Liver (tissue), 9 donors: Measurements from ENCODE around the gene ANTXR1. TPM values are rescaled to one million over a fixed set of nuclear protein-coding genes. Genes with fewer than 3 reads are reported as not detected.

ENCODE experiments used
- DNase-seq: peaks from one replicate; pipeline ENCODE4 v3.0.0-alpha.2; 2017; ENCODE audit warnings: low spot score
- H3K27ac ChIP-seq, 2 donors: one replicate each; pipeline ENCODE4 v1.7.0; 2013; ENCODE audit warnings: inconsistent platforms in 2 of 2, low read length in 2 of 2, control low read depth in 1 of 2, low read depth in 1 of 2, mild to moderate bottlenecking in 1 of 2
- H3K27me3 ChIP-seq, 4 donors: one replicate each; pipeline versions ENCODE4 v1.6.1 to v1.7.0; 2013; ENCODE audit warnings: low read length in 3 of 4, inconsistent platforms in 1 of 4, mild to moderate bottlenecking in 1 of 4, moderate library complexity in 1 of 4; ENCODE audit not compliant: control insufficient read depth in 4 of 4, insufficient read depth in 4 of 4
- H3K36me3 ChIP-seq, 4 donors: one replicate each; pipeline versions ENCODE4 v1.6.1 to v1.7.0; 2013; ENCODE audit warnings: low read length in 3 of 4, mild to moderate bottlenecking in 3 of 4, low read depth in 1 of 4, moderate library complexity in 1 of 4; ENCODE audit not compliant: control insufficient read depth in 4 of 4, insufficient read depth in 3 of 4
- H3K4me1 ChIP-seq, 4 donors: one replicate each; pipeline versions ENCODE4 v1.6.1 to v1.7.0; 2013; ENCODE audit warnings: low read length in 3 of 4, mild to moderate bottlenecking in 3 of 4, moderate library complexity in 1 of 4; ENCODE audit not compliant: control insufficient read depth in 4 of 4, insufficient read depth in 4 of 4
- H3K4me3 ChIP-seq, 3 donors: one replicate each; pipeline versions ENCODE4 v1.6.1 to v1.7.0; 2013; ENCODE audit warnings: low read length in 3 of 3, control low read depth in 1 of 3, low read depth in 1 of 3, mild to moderate bottlenecking in 1 of 3
- H3K9ac ChIP-seq, 2 donors: one replicate each; pipeline ENCODE4 v1.7.0; 2013; ENCODE audit warnings: low read length in 2 of 2, mild to moderate bottlenecking in 2 of 2, moderate library complexity in 2 of 2, control low read depth in 1 of 2, low read depth in 1 of 2
- H3K9me3 ChIP-seq, 4 donors: one replicate each; pipeline versions ENCODE4 v1.6.1 to v1.7.0; 2013; ENCODE audit warnings: low read length in 3 of 4; ENCODE audit not compliant: control insufficient read depth in 4 of 4
- CTCF ChIP-seq: fragments of 150-350 bp; IDR thresholded peaks from 2 replicates; pipeline ENCODE4 v1.5.1; 2017; ENCODE audit warnings: improper control_type of control experiment, low read depth, low read length; ENCODE audit not compliant: missing input control
- FOXA1 ChIP-seq: IDR thresholded peaks from 2 replicates; pipeline ENCODE4 v1.6.1; 2016; ENCODE audit warnings: antibody characterized with exemption
- FOXA2 ChIP-seq: IDR thresholded peaks from 2 replicates; pipeline ENCODE4 v1.6.1; 2016; ENCODE audit warnings: antibody characterized with exemption
- HNF4A ChIP-seq, 2 donors: conservative IDR thresholded peaks; 2 replicates each; pipeline ENCODE4 v1.6.1; 2016; ENCODE audit warnings: antibody characterized with exemption in 2 of 2, mild to moderate bottlenecking in 2 of 2
- HNF4G ChIP-seq: IDR thresholded peaks from 2 replicates; pipeline ENCODE4 v1.6.1; 2016; ENCODE audit warnings: antibody characterized with exemption
- JUND ChIP-seq, 2 donors: IDR thresholded peaks; 2 replicates each; pipeline ENCODE4 v1.6.1; 2016; ENCODE audit warnings: antibody characterized with exemption in 2 of 2
- MAX ChIP-seq: IDR thresholded peaks from 2 replicates; pipeline ENCODE4 v1.6.1; 2016; ENCODE audit warnings: antibody characterized with exemption
- RAD21 ChIP-seq, 2 donors: IDR thresholded peaks; 2 replicates each; pipeline ENCODE4 v1.6.1; 2016; ENCODE audit warnings: antibody characterized with exemption in 2 of 2, mild to moderate bottlenecking in 2 of 2
- REST ChIP-seq: IDR thresholded peaks from 2 replicates; pipeline ENCODE4 v1.6.1; 2016; ENCODE audit warnings: antibody characterized with exemption, mild to moderate bottlenecking
- RXRA ChIP-seq, 2 donors: IDR thresholded peaks; 2 replicates each; pipeline ENCODE4 v1.6.1; 2017 to 2018; ENCODE audit warnings: antibody characterized with exemption in 2 of 2, mild to moderate bottlenecking in 1 of 2
- SP1 ChIP-seq: IDR thresholded peaks from 2 replicates; pipeline ENCODE4 v1.6.1; 2018; ENCODE audit warnings: antibody characterized with exemption, mild to moderate bottlenecking
- TAF1 ChIP-seq: conservative IDR thresholded peaks from 2 replicates; pipeline ENCODE4 v1.6.1; 2016; ENCODE audit warnings: antibody characterized with exemption, mild to moderate bottlenecking
- YY1 ChIP-seq: IDR thresholded peaks from 2 replicates; pipeline ENCODE4 v1.6.1; 2016; ENCODE audit warnings: antibody characterized with exemption, mild to moderate bottlenecking
- WGBS: extraction: QIAGEN DNeasy Blood & Tissue Kit; methylation state at CpG from one replicate; pipeline ENCODE4 v1.1.7; 2013; 5-methylcytosine and 5-hydroxymethylcytosine counted together
- polyA plus RNA-seq, 2 donors: library from polyadenylated mRNA; stranded (reverse) in 1 of 2; unstranded in 1 of 2; fragments of 200-250 nt in 1 of 2; fragments of >200 nt in 1 of 2; fragmentation: Nextera tagmentation in 1 of 2; extraction: Ambion mirVana in 1 of 2; gene quantifications; one replicate each; pipeline versions ENCODE4 v1.2.1 to v1.2.3, GENCODE V29; 2013 to 2015
- total RNA-seq, 2 donors: library from RNA; depleted of rRNA; stranded (reverse); fragments of >200 nt; gene quantifications; one replicate each; pipeline ENCODE4 v1.2.3, GENCODE V29; 2014
- TF ChIP-seq, protein P1 (sequence below): IDR thresholded peaks from 2 replicates; pipeline ENCODE4 v1.6.1; 2016; ENCODE audit warnings: antibody characterized with exemption
- TF ChIP-seq, protein P2 (sequence below): IDR thresholded peaks from 2 replicates; pipeline ENCODE4 v1.6.1; 2016; ENCODE audit warnings: antibody characterized with exemption
- donor health status: healthy.
- donor health status: healthy.
- donor health status: healthy.
- donor health status: healthy.
- donor health status: healthy.

ANTXR1 gene
- total and polyA plus RNA-seq, 4 donors = 0.60 to 3.6 (median 1.8) TPM

DNA sequence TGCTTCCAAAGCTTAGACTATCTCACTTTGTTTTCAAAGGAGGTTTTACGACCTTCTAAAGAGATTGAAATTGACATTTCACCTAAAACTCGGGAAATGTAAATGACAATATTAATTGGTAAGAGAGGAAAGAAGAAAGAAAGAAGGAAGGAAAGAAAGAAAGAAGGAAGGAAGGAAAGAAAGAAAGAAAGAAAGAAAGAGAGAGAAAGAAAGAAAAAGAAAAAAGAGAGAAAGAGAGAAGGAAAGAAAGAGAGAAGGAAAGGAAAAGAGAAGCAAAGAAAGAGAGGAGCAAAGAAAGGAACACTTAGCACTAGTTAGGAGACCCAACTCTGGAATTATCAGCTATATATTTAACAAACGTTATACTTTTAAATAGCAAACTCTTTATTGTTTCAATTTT lies 34.9 kb upstream of the ANTXR1 start:
- no peaks in the 10 kb centered on the region for H3K36me3 ChIP-seq
- WGBS = 85% methylated on average over 3 of the region's 3 CpGs
- H3K27me3 ChIP-seq = no peaks in the 10 kb centered on the region
- no peaks in the 10 kb centered on the region for H3K9me3 ChIP-seq
- DNase-seq = no peak
- H3K9ac ChIP-seq = no peak overlapping the region
- TF ChIP-seq HNF4A (conservative IDR thresholded peaks at IDR 0.05) = no peak
- TF ChIP-seq SP1 = no peak
- TF ChIP-seq FOXA2 = no peak
- no peaks in the 10 kb centered on the region for H3K4me1 ChIP-seq
- no peak overlapping the region for H3K4me3 ChIP-seq
- H3K27ac ChIP-seq = no peak overlapping the region

GRCh38 chr2:68980956-68981355 lies 32.0 kb upstream of the ANTXR1 start:
- H3K27me3 ChIP-seq = no peaks in the 10 kb centered on the region
- H3K9ac ChIP-seq = no peak overlapping the region
- TF ChIP-seq TAF1 = no peak
- no peak for TF ChIP-seq FOXA1
- TF ChIP-seq JUND (IDR thresholded peaks at IDR 0.05) = no peak
- no peak for TF ChIP-seq MAX
- TF ChIP-seq, protein P1, sequence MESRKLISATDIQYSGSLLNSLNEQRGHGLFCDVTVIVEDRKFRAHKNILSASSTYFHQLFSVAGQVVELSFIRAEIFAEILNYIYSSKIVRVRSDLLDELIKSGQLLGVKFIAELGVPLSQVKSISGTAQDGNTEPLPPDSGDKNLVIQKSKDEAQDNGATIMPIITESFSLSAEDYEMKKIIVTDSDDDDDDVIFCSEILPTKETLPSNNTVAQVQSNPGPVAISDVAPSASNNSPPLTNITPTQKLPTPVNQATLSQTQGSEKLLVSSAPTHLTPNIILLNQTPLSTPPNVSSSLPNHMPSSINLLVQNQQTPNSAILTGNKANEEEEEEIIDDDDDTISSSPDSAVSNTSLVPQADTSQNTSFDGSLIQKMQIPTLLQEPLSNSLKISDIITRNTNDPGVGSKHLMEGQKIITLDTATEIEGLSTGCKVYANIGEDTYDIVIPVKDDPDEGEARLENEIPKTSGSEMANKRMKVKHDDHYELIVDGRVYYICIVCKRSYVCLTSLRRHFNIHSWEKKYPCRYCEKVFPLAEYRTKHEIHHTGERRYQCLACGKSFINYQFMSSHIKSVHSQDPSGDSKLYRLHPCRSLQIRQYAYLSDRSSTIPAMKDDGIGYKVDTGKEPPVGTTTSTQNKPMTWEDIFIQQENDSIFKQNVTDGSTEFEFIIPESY = no peak
- no peak for TF ChIP-seq RXRA (IDR thresholded peaks at IDR 0.05)
- no peak for TF ChIP-seq REST
- no peak for TF ChIP-seq CTCF
- TF ChIP-seq RAD21 (IDR thresholded peaks at IDR 0.05) = no peak
- TF ChIP-seq HNF4G = no peak
- TF ChIP-seq SP1 = no peak
- TF ChIP-seq, protein P2, sequence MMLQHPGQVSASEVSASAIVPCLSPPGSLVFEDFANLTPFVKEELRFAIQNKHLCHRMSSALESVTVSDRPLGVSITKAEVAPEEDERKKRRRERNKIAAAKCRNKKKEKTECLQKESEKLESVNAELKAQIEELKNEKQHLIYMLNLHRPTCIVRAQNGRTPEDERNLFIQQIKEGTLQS = no peak
- no peak for TF ChIP-seq HNF4A (conservative IDR thresholded peaks at IDR 0.05)
- TF ChIP-seq YY1 = no peak
- no peak for TF ChIP-seq FOXA2
- no peaks in the 10 kb centered on the region for H3K36me3 ChIP-seq
- no peak overlapping the region for H3K27ac ChIP-seq
- WGBS = 75% methylated on average over 1 of the region's 1 CpG
- no peaks in the 10 kb centered on the region for H3K9me3 ChIP-seq
- no peak for DNase-seq
- H3K4me3 ChIP-seq = no peak overlapping the region
- H3K4me1 ChIP-seq = no peaks in the 10 kb centered on the region
